NB4 (cell line): ENCODE results near the gene TEPSIN.

ENCODE experiments used
- DNase-seq: peaks from one replicate; pipeline ENCODE4 v3.0.0; 2010; ENCODE audit warnings: low read depth
- H3K4me3 ChIP-seq: one replicate; pipeline ENCODE4 v1.5.1; 2011; ENCODE audit warnings: mild to moderate bottlenecking, low read depth, low read length, moderate library complexity
- MYC ChIP-seq: IDR thresholded peaks from 2 replicates; pipeline ENCODE4 v1.6.1; 2011; ENCODE audit warnings: low read depth, low read length
- POLR2A ChIP-seq: IDR thresholded peaks from 2 replicates; pipeline ENCODE4 v1.6.1; 2011; ENCODE audit warnings: mild to moderate bottlenecking; ENCODE audit not compliant: insufficient read length; ENCODE audit errors: extremely low read depth
- TF ChIP-seq, protein P1 (sequence below): IDR thresholded peaks from one replicate; pipeline ENCODE4 v1.5.1; 2012; ENCODE audit warnings: low read depth, low read length
- TF ChIP-seq, protein P2 (sequence below): IDR thresholded peaks from 2 replicates; pipeline ENCODE4 v1.6.1; 2011; ENCODE audit warnings: low read depth, low read length

The TEPSIN gene

DNA sequence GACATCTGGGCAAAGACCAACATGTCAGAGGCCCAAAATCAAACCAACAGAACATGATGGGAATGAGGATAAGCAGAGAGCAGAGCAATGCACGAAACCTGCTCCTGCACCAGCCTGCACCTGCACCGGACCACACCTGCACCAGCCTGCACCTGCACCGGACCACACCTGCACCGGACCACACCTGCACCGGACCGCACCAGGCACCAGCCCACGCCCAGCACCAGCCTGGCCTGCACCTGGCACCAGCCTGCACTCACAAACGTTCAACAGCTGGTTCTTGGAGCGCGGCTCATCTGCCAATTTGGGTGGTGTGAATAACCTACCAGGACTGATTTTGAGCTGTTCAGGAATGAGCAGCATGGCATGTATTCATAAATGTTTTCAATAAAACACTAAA lies 34.3 kb downstream of the TEPSIN start:
- no peak overlapping the region for H3K4me3 ChIP-seq
- no peak for DNase-seq
- TF ChIP-seq POLR2A (no peak), MYC (no peak)
- TF ChIP-seq, protein P1, sequence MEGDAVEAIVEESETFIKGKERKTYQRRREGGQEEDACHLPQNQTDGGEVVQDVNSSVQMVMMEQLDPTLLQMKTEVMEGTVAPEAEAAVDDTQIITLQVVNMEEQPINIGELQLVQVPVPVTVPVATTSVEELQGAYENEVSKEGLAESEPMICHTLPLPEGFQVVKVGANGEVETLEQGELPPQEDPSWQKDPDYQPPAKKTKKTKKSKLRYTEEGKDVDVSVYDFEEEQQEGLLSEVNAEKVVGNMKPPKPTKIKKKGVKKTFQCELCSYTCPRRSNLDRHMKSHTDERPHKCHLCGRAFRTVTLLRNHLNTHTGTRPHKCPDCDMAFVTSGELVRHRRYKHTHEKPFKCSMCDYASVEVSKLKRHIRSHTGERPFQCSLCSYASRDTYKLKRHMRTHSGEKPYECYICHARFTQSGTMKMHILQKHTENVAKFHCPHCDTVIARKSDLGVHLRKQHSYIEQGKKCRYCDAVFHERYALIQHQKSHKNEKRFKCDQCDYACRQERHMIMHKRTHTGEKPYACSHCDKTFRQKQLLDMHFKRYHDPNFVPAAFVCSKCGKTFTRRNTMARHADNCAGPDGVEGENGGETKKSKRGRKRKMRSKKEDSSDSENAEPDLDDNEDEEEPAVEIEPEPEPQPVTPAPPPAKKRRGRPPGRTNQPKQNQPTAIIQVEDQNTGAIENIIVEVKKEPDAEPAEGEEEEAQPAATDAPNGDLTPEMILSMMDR, result no peak
- TF ChIP-seq, protein P2, sequence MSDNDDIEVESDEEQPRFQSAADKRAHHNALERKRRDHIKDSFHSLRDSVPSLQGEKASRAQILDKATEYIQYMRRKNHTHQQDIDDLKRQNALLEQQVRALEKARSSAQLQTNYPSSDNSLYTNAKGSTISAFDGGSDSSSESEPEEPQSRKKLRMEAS, result no peak

DNA sequence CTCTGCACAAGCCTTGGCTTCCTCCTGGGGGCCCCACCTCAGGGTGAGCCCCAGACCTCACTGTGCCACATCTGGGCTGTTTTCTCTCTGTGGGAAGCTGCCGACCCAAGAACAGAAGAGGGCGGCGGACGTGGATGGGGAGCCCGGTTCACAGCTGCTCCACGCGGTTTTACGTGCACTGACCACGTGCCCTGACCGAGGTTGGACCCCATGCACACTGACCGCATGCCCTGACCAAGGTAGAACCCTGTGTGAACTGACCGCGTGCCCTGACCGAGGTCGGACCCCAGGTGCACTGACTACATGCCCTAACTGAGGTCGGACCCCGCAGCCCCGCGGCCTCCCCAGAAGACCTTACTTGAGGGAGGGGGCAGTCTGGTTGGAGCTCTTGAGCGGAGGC lies 35.7 kb downstream of the TEPSIN start:
- H3K4me3 ChIP-seq, result no peak overlapping the region
- TF ChIP-seq POLR2A, result no peak
- TF ChIP-seq, protein P2, result no peak
- TF ChIP-seq, protein P1, result no peak
- TF ChIP-seq MYC, result no peak
- no peak for DNase-seq

DNA sequence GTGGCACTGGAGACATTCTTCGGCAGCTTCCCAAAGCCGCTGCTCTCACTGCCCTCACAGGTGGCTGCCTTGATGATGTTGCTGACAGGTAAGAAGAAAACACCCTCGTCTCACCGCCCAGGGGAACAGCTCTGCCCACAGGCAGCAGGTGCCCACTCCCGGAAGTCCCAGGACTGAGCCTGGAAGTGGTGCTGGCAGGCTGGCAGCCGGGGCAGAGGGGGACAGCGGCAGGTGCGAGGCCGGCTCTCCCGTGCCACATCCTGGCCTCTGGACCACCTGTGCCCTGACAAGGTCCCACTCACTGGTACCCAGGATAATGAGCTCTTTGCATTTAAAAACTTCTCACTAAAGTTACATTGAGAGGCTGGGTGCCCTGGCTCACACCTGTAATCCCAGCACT lies 36.5 kb downstream of the TEPSIN start:
- no peak for DNase-seq
- H3K4me3 ChIP-seq, result no peak overlapping the region
- TF ChIP-seq, protein P2, result no peak
- TF ChIP-seq POLR2A (no peak), MYC (no peak)
- TF ChIP-seq, protein P1, result no peak

DNA sequence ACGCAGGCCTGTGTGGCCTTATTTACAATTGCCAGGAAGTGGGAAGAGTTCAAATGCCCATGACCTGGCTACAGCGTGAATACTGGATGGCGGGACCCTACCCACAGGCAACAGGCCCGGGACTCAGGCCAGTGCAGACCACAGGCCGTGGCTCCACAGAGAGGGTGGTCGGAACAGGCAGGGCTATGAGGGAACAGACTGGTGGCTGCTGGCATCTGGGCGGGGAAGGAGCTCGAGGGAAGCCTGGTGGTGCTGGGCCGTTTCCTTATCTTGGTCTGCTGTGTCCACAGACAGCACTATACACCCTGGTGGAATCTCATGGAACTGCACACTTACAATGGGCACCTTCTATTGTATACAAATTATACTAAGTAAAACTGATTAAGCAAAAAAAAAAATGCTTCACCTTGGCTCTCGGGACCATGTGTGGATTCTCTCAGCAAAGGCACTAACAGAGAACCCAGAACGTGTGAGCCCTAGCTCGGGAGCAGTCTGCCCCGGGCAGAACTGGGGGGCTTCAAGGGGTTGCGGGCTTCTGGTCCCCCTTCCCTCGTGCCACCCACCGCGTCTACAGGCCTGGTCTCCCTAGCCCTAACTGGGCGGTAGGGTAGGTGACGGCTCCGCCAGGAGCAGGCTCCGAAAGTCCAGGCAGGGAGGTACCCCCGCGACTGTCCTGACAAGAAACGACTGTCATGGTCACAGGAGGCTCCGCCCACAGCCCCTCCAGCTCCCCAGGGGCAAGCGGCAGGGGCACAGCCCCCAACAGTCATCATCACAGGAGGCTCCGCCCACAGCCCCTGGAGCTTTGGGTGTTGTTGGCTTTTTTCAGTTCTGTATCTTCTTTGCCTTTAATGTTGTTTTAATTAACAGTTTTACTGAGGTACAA lies 37.9 kb downstream of the TEPSIN start:
- TF ChIP-seq POLR2A, result no peak
- TF ChIP-seq, protein P2, result no peak
- TF ChIP-seq, protein P1, result peak; percentile 61
- TF ChIP-seq MYC, result no peak
- no peak overlapping the region for H3K4me3 ChIP-seq
- DNase-seq, result peak; percentile 79

DNA sequence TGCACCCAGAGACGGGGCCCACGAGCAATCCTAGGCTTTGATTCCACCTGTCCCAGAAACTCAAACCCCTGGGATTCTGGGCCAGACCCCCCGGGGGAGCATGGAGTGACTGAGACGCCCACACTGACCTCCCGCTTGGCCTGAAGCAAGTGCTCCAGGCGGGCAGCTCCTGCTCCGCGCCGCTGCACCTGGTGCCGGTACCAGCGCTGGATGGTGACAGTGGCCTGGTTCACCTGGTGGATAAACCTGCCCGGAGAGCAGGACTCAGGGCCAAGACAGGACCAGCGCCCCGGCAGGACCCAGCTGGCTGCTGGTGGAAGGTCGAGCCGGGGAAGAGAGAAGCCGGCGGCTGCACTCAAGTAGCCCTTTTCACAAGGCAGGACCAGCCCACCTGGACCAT lies 38.7 kb downstream of the TEPSIN start:
- TF ChIP-seq POLR2A, result no peak
- TF ChIP-seq, protein P1, result no peak
- TF ChIP-seq, protein P2, result no peak
- TF ChIP-seq MYC, result no peak
- no peak overlapping the region for H3K4me3 ChIP-seq
- no peak for DNase-seq
